ENCODE measurements around the gene ZBBX.

Gene ZBBX

GRCh38 chr3:167382155-167382554, 2.1 kb upstream of the ZBBX start:
- DNase-seq (ENCODE audit: extremely low read depth, low read depth), result no peak
- TF ChIP-seq CTCF (IDR thresholded peaks at IDR 0.05; ENCODE audit: low read depth, low read length, missing control alignments), result no peak
- H3K4me3 ChIP-seq (replicated peaks; ENCODE audit: low read depth, low read length), result no peak overlapping the region

- H3K4me3 ChIP-seq (replicated peaks; ENCODE audit: low read depth, low read length), result no peak overlapping the region
- no peak for DNase-seq (ENCODE audit: extremely low read depth, low read depth)
- no peak for TF ChIP-seq CTCF (IDR thresholded peaks at IDR 0.05; ENCODE audit: low read depth, low read length, missing control alignments)
Observed at GRCh38 chr3:167375478-167375877, 4.6 kb downstream of the ZBBX start.

GRCh38 chr3:167372138-167372537, 8.0 kb downstream of the ZBBX start:
- no peak overlapping the region for H3K4me3 ChIP-seq (replicated peaks; ENCODE audit: low read depth, low read length)
- no peak for DNase-seq (ENCODE audit: extremely low read depth, low read depth)
- no peak for TF ChIP-seq CTCF (IDR thresholded peaks at IDR 0.05; ENCODE audit: low read depth, low read length, missing control alignments)

GRCh38 chr3:167361948-167362347, 18.1 kb downstream of the ZBBX start:
- TF ChIP-seq CTCF (IDR thresholded peaks at IDR 0.05; ENCODE audit: low read depth, low read length, missing control alignments), result no peak
- no peak overlapping the region for H3K4me3 ChIP-seq (replicated peaks; ENCODE audit: low read depth, low read length)
- no peak for DNase-seq (ENCODE audit: extremely low read depth, low read depth)

- H3K4me3 ChIP-seq (replicated peaks; ENCODE audit: low read depth, low read length), result no peak overlapping the region
- TF ChIP-seq CTCF (IDR thresholded peaks at IDR 0.05; ENCODE audit: low read depth, low read length, missing control alignments), result no peak
- no peak for DNase-seq (ENCODE audit: extremely low read depth, low read depth)
Observed at GRCh38 chr3:167361306-167361705, 18.8 kb downstream of the ZBBX start.

GRCh38 chr3:167355446-167355845, 24.7 kb downstream of the ZBBX start:
- no peak for DNase-seq (ENCODE audit: extremely low read depth, low read depth)
- H3K4me3 ChIP-seq (replicated peaks; ENCODE audit: low read depth, low read length), result no peak overlapping the region
- TF ChIP-seq CTCF (IDR thresholded peaks at IDR 0.05; ENCODE audit: low read depth, low read length, missing control alignments), result no peak

GRCh38 chr3:167354751-167355150, 25.3 kb downstream of the ZBBX start:
- no peak for DNase-seq (ENCODE audit: extremely low read depth, low read depth)
- no peak overlapping the region for H3K4me3 ChIP-seq (replicated peaks; ENCODE audit: low read depth, low read length)
- TF ChIP-seq CTCF (IDR thresholded peaks at IDR 0.05; ENCODE audit: low read depth, low read length, missing control alignments), result no peak
